ENCODE results near the gene CROT. TPM values are rescaled to one million over a fixed set of nuclear protein-coding genes. Genes with fewer than 3 reads are reported as not detected.
A peak's percentile ranks its signal among the peaks of the same experiment; 100 is the strongest.

Gene CROT
- total RNA-seq, 1 donor from 2014 or later = 3.5 TPM

GRCh38 chr7:87342231-87342630 lies 3.2 kb upstream of the CROT start:
- DNase-seq (ENCODE audit: low read depth in 2 of 2) = no peak

- peak in 1 of 2 donors; percentile 16 for DNase-seq (ENCODE audit: low read depth in 2 of 2)
Measured at GRCh38 chr7:87344446-87344845, 1.0 kb upstream of the CROT start.

GRCh38 chr7:87345962-87346371 lies 503 bp downstream of the CROT start:
- no peak for DNase-seq (ENCODE audit: low read depth in 2 of 2)

GRCh38 chr7:87347207-87347606 lies 1.7 kb downstream of the CROT start:
- no peak for DNase-seq (ENCODE audit: low read depth in 2 of 2)

- no peak for DNase-seq (ENCODE audit: low read depth in 2 of 2)
Measured at GRCh38 chr7:87347664-87348063, 2.2 kb downstream of the CROT start.

- peak in 1 of 2 donors; percentile 14 for DNase-seq (ENCODE audit: low read depth in 2 of 2)
Measured at GRCh38 chr7:87354749-87355148, 9.3 kb downstream of the CROT start.

- DNase-seq (ENCODE audit: low read depth in 2 of 2) = no peak
Measured at GRCh38 chr7:87356448-87356847, 11.0 kb downstream of the CROT start.

- DNase-seq (ENCODE audit: low read depth in 2 of 2) = no peak
Measured at GRCh38 chr7:87359366-87359765, 13.9 kb downstream of the CROT start.

- DNase-seq (ENCODE audit: low read depth in 2 of 2) = no peak
Measured at GRCh38 chr7:87361320-87361719, 15.9 kb downstream of the CROT start.

GRCh38 chr7:87363342-87363741 lies 17.9 kb downstream of the CROT start:
- DNase-seq (ENCODE audit: low read depth in 2 of 2) = no peak

GRCh38 chr7:87364246-87364645 lies 18.8 kb downstream of the CROT start:
- no peak for DNase-seq (ENCODE audit: low read depth in 2 of 2)

- no peak for DNase-seq (ENCODE audit: low read depth in 2 of 2)
Measured at GRCh38 chr7:87369216-87369615, 23.8 kb downstream of the CROT start.

GRCh38 chr7:87370660-87371180 lies 25.3 kb downstream of the CROT start:
- peak in 1 of 2 donors; percentile 8 for DNase-seq (ENCODE audit: low read depth in 2 of 2)

- DNase-seq (ENCODE audit: low read depth in 2 of 2) = no peak
Measured at GRCh38 chr7:87375662-87376435, 30.4 kb downstream of the CROT start.

- no peak for DNase-seq (ENCODE audit: low read depth in 2 of 2)
Measured at GRCh38 chr7:87380905-87381304, 35.4 kb downstream of the CROT start.

- no peak for DNase-seq (ENCODE audit: low read depth in 2 of 2)
Measured at GRCh38 chr7:87391020-87391701, 45.7 kb downstream of the CROT start.

GRCh38 chr7:87395442-87396020 lies 50.1 kb downstream of the CROT start:
- no peak for DNase-seq (ENCODE audit: low read depth in 2 of 2)

- no peak for DNase-seq (ENCODE audit: low read depth in 2 of 2)
Measured at GRCh38 chr7:87398446-87398845, 53.0 kb downstream of the CROT start.

- DNase-seq (ENCODE audit: low read depth in 2 of 2) = no peak
Measured at GRCh38 chr7:87404674-87405073, 59.2 kb downstream of the CROT start.

GRCh38 chr7:87411186-87411585 lies 65.7 kb downstream of the CROT start:
- DNase-seq (ENCODE audit: low read depth in 2 of 2) = no peak

GRCh38 chr7:87413029-87413428 lies 67.6 kb downstream of the CROT start:
- no peak for DNase-seq (ENCODE audit: low read depth in 2 of 2)

Measured in dermis microvascular lymphatic vessel endothelial cell (primary cell).